ENCODE results near the gene EFNA5.

Gene EFNA5

DNA sequence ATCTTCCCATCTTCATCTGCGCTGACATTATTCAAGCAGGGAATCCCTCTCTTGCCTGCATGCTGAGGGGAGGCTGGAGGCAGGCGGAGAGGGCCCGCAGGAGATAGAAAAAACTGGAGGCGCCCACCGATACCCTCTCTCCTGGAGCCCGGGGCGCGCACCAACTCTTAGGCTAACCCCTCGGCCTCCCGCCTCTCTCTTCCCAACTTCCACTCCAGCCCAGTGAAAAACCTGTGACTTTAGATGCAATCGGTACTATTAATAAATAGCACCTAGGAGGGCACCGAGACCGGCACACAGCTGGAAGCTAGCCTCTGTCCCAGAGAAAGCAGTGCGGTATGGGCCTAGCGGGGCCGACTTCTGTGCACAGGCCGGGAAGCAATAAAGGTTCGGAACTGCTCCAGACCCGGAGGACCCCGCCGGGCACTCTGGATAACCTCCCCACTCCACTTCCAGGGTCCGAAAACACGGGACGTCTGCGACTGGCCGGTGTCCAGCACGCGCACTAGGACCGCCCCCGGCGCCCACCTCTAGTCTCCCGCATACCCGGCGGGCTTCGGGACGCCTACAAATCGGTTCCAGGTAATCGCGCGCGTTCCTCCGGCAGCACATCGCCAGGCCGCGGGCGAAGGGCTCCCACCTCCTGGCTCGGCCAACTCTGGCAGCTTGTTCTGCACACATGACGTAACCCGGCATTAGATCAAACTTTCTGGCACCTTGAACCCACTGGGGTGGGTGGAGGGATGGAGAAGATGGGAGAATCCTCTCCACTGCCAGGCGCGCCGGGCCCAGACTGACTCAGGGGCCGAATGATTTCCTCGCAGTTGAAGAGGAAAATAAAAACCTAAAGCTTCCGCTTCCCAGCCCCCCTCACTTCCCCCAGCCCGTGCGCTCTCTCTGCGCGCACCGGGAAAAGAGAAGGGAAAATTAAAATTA is 1.4 kb downstream of the EFNA5 start:
- peak in 1 of 2 experiments; percentile 64 for DNase-seq (ENCODE audit: low spot score in 2 of 2)
- Histone ChIP-seq H3K4me3 (peak overlapping the region; percentile 67), H3K4me1 (peaks cover 24% of the 10 kb centered on the region), H3K9me3 (no peaks in the 10 kb centered on the region), H3K36me3 (replicated peaks) (no peaks in the 10 kb centered on the region; the same call in 1 of the 2 replicates), H3K27me3 (ENCODE audit: low read depth) (no peaks in the 10 kb centered on the region)
- in situ Hi-C loops (cut with MboI; ENCODE audit: low sequenced_read_pairs): loop anchor here (25.0 kb wide), 2 partner anchors 207 to 432 kb away; no protein-coding TSS in a partner anchor

DNA sequence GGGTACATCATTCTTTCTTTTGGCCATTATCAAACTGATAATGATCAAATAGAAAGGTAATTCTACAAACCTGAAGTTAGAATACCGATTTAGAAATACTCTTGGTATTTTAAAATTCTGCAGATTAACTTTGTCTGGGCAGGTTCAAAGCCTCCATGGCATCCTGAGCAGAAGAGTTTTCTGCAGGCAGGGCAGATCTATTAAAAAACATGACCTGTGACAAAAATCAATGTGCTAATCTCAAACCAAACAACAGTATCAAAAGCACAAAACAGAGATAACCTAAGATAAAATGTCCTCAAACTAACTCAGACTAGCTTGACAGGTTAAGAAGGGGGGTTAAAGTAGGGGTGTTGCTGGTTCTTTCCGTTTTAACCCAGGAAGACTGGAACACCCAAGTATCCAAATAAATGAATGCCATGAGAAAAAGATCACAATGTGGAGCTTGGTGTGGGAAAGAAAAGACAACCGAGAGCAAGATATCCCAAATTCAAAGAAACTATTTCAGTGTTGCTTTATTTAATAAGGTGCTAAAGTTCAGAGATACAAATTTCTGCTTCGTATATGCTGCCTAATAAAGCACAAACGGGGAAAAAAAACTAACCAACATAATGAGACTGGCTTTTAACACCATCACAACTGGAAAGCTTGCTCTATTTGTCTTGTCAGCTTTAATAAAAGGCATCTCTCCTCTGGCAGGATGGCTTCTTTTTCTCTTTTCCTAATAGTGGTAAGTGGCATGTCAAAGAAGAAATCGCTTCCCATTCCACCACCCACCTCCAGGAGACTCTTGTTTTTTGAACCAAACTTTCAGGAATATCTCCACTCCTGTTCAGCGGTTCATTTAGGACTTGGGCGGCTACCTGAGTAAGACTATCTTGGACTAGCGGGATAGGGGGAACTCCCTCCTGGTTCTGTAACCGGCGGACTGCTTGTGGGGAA is 2.3 kb downstream of the EFNA5 start:
- Histone ChIP-seq H3K9me3 (no peaks in the 10 kb centered on the region), H3K36me3 (replicated peaks) (no peaks in the 10 kb centered on the region; the same call in 1 of the 2 replicates), H3K4me1 (peaks cover 24% of the 10 kb centered on the region), H3K4me3 (peak overlapping the region; percentile 67), H3K27me3 (ENCODE audit: low read depth) (no peaks in the 10 kb centered on the region)
- in situ Hi-C loops (cut with MboI; ENCODE audit: low sequenced_read_pairs): loop anchor here (25.0 kb wide), 2 partner anchors 206 to 431 kb away; no protein-coding TSS in a partner anchor
- no peak for DNase-seq (ENCODE audit: low spot score in 2 of 2)

DNA sequence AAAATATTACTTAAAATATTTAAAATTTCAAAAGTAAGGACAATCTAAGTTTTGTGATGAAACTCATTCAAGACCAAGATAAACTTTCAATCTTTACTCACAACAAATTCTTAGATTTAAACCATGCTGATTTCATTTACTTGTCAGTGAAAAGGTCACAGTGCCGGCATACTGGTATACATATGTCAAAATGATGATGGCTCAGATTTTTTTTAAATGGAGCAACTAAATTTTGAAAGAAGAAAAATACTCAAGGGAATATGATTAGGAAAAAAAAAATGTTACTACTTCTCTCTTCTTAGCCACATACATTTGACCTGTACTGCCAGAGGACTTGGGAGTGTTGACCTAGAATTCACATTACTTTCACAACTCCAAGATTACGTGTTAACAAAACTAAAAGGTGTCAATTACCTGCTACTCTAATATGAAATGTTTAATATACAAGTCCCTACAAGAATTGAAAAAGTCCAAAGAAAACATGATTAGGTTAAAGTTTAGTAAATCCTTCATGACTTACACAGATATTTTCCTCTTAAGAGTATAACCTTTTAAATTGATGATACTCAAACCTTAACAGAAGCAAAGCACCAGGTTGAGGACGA is 4.6 kb downstream of the EFNA5 start:
- Histone ChIP-seq H3K27me3 (ENCODE audit: low read depth) (no peaks in the 10 kb centered on the region), H3K4me1 (peaks cover 23% of the 10 kb centered on the region), H3K4me3 (no peak overlapping the region), H3K9me3 (no peaks in the 10 kb centered on the region), H3K36me3 (replicated peaks) (no peaks in the 10 kb centered on the region; the same call in 1 of the 2 replicates)
- in situ Hi-C loops (cut with MboI; ENCODE audit: low sequenced_read_pairs): loop anchor here (25.0 kb wide), 2 partner anchors 204 to 429 kb away; no protein-coding TSS in a partner anchor
- no peak for DNase-seq (ENCODE audit: low spot score in 2 of 2)

DNA sequence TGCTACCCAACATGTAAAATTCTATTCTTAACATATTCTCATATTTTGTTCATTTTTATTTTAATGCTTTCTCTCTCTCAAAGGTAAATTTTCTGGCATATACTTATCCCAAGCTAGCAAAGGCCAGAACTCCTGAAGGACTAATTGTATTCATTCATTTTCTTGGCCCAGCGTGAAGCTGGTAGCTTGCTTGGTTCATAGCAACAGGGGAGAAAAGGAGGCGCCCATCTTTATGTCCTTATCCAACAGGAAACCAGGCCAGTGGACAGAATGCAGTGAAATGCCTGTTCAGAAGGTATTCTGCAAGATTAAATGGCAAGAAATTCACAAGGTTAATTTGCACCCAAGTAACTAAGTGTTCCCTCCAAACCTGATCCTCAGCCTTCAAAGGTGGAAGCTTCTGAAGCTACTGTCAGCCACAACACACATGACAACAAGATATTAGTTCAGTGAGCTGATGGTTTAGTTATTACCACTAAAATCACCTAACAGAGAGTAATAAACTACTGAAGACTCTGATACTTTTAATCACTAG is 5.6 kb downstream of the EFNA5 start:
- H3K36me3 ChIP-seq (replicated peaks): no peaks in the 10 kb centered on the region; the same call in 1 of the 2 replicates
- H3K9me3 ChIP-seq: no peaks in the 10 kb centered on the region
- H3K4me1 ChIP-seq: peaks cover 23% of the 10 kb centered on the region
- in situ Hi-C loops (cut with MboI; ENCODE audit: low sequenced_read_pairs): loop anchor here (25.0 kb wide), 2 partner anchors 203 to 428 kb away; no protein-coding TSS in a partner anchor
- no peak overlapping the region for H3K4me3 ChIP-seq
- no peak for DNase-seq (ENCODE audit: low spot score in 2 of 2)
- H3K27me3 ChIP-seq (ENCODE audit: low read depth): no peaks in the 10 kb centered on the region

DNA sequence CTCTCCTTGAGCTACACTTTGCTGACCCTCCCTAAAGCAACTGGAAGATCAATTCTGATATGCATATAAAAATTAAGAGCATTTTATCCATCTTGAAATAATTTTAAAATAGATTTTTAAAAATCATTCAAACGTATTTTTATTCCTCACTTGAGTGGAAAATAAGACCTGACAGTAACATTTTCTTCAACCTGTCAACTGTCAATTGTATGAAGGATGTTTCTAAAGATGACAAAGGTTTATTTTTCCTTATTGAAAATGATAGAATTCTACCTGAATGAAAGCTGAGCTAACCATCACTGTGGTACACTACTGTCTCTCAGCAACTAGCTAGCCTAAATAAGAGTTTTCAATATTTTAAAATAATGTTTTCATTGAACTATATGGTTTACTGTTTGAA is 7.0 kb downstream of the EFNA5 start:
- H3K27me3 ChIP-seq (ENCODE audit: low read depth): no peaks in the 10 kb centered on the region
- peaks cover 32% of the 10 kb centered on the region for H3K4me1 ChIP-seq
- H3K9me3 ChIP-seq: no peaks in the 10 kb centered on the region
- DNase-seq (ENCODE audit: low spot score in 2 of 2): no peak
- no peak overlapping the region for H3K4me3 ChIP-seq
- in situ Hi-C loops (cut with MboI; ENCODE audit: low sequenced_read_pairs): loop anchor here (25.0 kb wide), 2 partner anchors 201 to 426 kb away; no protein-coding TSS in a partner anchor
- H3K36me3 ChIP-seq (replicated peaks): no peaks in the 10 kb centered on the region; the same call in 1 of the 2 replicates

- Histone ChIP-seq H3K4me3 (no peak overlapping the region), H3K27me3 (ENCODE audit: low read depth) (no peaks in the 10 kb centered on the region), H3K36me3 (replicated peaks) (no peaks in the 10 kb centered on the region; the same call in 1 of the 2 replicates), H3K9me3 (no peaks in the 10 kb centered on the region), H3K4me1 (peaks cover 29% of the 10 kb centered on the region)
- DNase-seq (ENCODE audit: low spot score in 2 of 2): no peak
- in situ Hi-C loops (cut with MboI; ENCODE audit: low sequenced_read_pairs): loop anchor here (25.0 kb wide), 2 partner anchors 199 to 424 kb away; no protein-coding TSS in a partner anchor
Observed at GRCh38 chr5:107661650-107662044, 9.1 kb downstream of the EFNA5 start.

GRCh38 chr5:107661038-107661649 is 9.6 kb downstream of the EFNA5 start:
- Histone ChIP-seq H3K9me3 (no peaks in the 10 kb centered on the region), H3K4me3 (no peak overlapping the region), H3K27me3 (ENCODE audit: low read depth) (no peaks in the 10 kb centered on the region), H3K4me1 (peaks cover 29% of the 10 kb centered on the region), H3K36me3 (replicated peaks) (no peaks in the 10 kb centered on the region; the same call in 1 of the 2 replicates)
- in situ Hi-C loops (cut with MboI; ENCODE audit: low sequenced_read_pairs): loop anchor here (25.0 kb wide), 2 partner anchors 199 to 424 kb away; no protein-coding TSS in a partner anchor
- DNase-seq (ENCODE audit: low spot score in 2 of 2): no peak

- DNase-seq (ENCODE audit: low spot score in 2 of 2): no peak
- in situ Hi-C loops (cut with MboI; ENCODE audit: low sequenced_read_pairs): loop anchor here (25.0 kb wide), 2 partner anchors 196 to 421 kb away; no protein-coding TSS in a partner anchor
- Histone ChIP-seq H3K27me3 (ENCODE audit: low read depth) (no peaks in the 10 kb centered on the region), H3K4me1 (peaks cover 54% of the 10 kb centered on the region), H3K9me3 (no peaks in the 10 kb centered on the region), H3K4me3 (no peak overlapping the region), H3K36me3 (replicated peaks) (no peaks in the 10 kb centered on the region)
Observed at GRCh38 chr5:107658528-107658927, 12.2 kb downstream of the EFNA5 start.

- Histone ChIP-seq H3K4me3 (no peak overlapping the region), H3K9me3 (no peaks in the 10 kb centered on the region), H3K27me3 (ENCODE audit: low read depth) (no peaks in the 10 kb centered on the region), H3K36me3 (replicated peaks) (no peaks in the 10 kb centered on the region), H3K4me1 (peaks cover 66% of the 10 kb centered on the region)
- in situ Hi-C loops (cut with MboI; ENCODE audit: low sequenced_read_pairs): loop anchor here (25.0 kb wide), 2 partner anchors 194 to 419 kb away; no protein-coding TSS in a partner anchor
- DNase-seq (ENCODE audit: low spot score in 2 of 2): no peak
Observed at GRCh38 chr5:107655831-107656230, 14.9 kb downstream of the EFNA5 start.

DNA sequence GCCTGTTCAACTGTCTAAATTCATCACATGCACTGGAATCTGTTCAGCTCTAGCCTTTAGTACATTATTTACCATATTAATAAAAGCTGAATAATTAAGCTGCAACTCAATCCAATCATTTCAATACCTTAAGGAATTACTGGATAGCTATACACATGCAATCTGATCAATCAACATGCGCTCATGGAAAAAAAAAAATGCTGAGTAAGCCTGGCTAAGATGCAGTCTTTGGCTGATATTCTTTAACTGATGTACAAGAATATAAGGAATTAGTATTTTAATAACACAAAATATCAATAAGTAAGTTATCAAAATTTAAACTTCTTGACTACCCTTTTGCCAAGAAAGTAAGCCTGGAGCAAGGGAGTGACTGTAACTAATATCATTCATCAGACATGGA is 15.9 kb downstream of the EFNA5 start:
- H3K4me3 ChIP-seq: no peak overlapping the region
- H3K9me3 ChIP-seq: no peaks in the 10 kb centered on the region
- in situ Hi-C loops (cut with MboI; ENCODE audit: low sequenced_read_pairs): loop anchor here (25.0 kb wide), 2 partner anchors 193 to 418 kb away; no protein-coding TSS in a partner anchor
- no peaks in the 10 kb centered on the region for H3K27me3 ChIP-seq (ENCODE audit: low read depth)
- no peak for DNase-seq (ENCODE audit: low spot score in 2 of 2)
- H3K4me1 ChIP-seq: peaks cover 69% of the 10 kb centered on the region
- no peaks in the 10 kb centered on the region for H3K36me3 ChIP-seq (replicated peaks)

- no peaks in the 10 kb centered on the region for H3K36me3 ChIP-seq (replicated peaks)
- in situ Hi-C loops (cut with MboI; ENCODE audit: low sequenced_read_pairs): loop anchor here (25.0 kb wide), 2 partner anchors 191 to 416 kb away; no protein-coding TSS in a partner anchor
- DNase-seq (ENCODE audit: low spot score in 2 of 2): no peak
- peaks cover 61% of the 10 kb centered on the region for H3K4me1 ChIP-seq
- no peaks in the 10 kb centered on the region for H3K27me3 ChIP-seq (ENCODE audit: low read depth)
- no peaks in the 10 kb centered on the region for H3K9me3 ChIP-seq
- no peak overlapping the region for H3K4me3 ChIP-seq
Observed at GRCh38 chr5:107653685-107654084, 17.1 kb downstream of the EFNA5 start.
